Endothelial cell of umbilical vein (primary cell): ENCODE measurements around the gene SHLD2. TPM values are rescaled to one million over a fixed set of nuclear protein-coding genes. Genes with fewer than 3 reads are reported as not detected.
"Not testable (repeated sequence)": the region's sequence is repeated elsewhere in the genome, so short reads cannot be mapped to it uniquely, and the experiment has no call there.

Experiments
- BruUV-seq: library from RNA; stranded (reverse); fragments of 400-500 nt; replicated peaks from 2 replicates; lab custom pipeline; 2021; lab: Mats Ljungman, UMichigan
- CTCF ChIA-PET: fragments of 300-600, 350-600 bp; sonication (Branson Sonifier 250); formaldehyde crosslinking; loops from one replicate; lab custom pipeline; 2021; ENCODE audit warnings: antibody characterized with exemption, inconsistent platforms; lab: Charles Lee
- POLR2A ChIA-PET: fragments of 300-600, 350-600 bp; sonication (Branson Sonifier 250); formaldehyde crosslinking; loops from one replicate; lab custom pipeline; 2021; ENCODE audit warnings: antibody characterized with exemption, inconsistent platforms; lab: Charles Lee
- DNase-seq: peaks from one replicate; pipeline ENCODE4 v3.0.0-alpha.2; 2011; ENCODE audit warnings: low read depth, low spot score
- FAIRE-seq: peaks from 2 replicates; lab custom pipeline; 2011; peaks lifted over from hg19 to GRCh38; lab: Jason Lieb, UNC
- H2AFZ ChIP-seq: 2 replicates; pipeline ENCODE4 v1.6.0; 2012; ENCODE audit warnings: low read depth, low read length, control low read depth, inconsistent platforms
- H3K27ac ChIP-seq: 2 replicates; pipeline ENCODE4 v1.5.1; 2011; ENCODE audit warnings: low read depth, mild to moderate bottlenecking, control low read depth, low read length, moderate library complexity; ENCODE audit not compliant: insufficient read depth
- H3K27me3 ChIP-seq, 2 experiments: 2 replicates each; pipeline versions ENCODE4 v1.6.0 to v1.6.1; 2011; ENCODE audit warnings: low read length in 2 of 2, mixed read lengths in 1 of 2; ENCODE audit not compliant: control insufficient read depth in 2 of 2, insufficient read depth in 2 of 2
- H3K36me3 ChIP-seq, 2 experiments: 2 replicates in 1 of 2; 3 replicates in 1 of 2; pipeline ENCODE4 v1.5.1; 2011; ENCODE audit warnings: low read length in 2 of 2, mild to moderate bottlenecking in 1 of 2, moderate library complexity in 1 of 2; ENCODE audit not compliant: control insufficient read depth in 2 of 2, insufficient read depth in 2 of 2; ENCODE audit errors: extremely low read depth in 1 of 2
- H3K4me1 ChIP-seq: 3 replicates; pipeline ENCODE4 v1.5.1; 2011; ENCODE audit warnings: mild to moderate bottlenecking, low read length; ENCODE audit not compliant: control insufficient read depth, insufficient read depth; ENCODE audit errors: extremely low read depth
- H3K4me2 ChIP-seq: 2 replicates; pipeline ENCODE4 v1.6.1; 2011; ENCODE audit warnings: low read length, control low read depth, mixed read lengths; ENCODE audit not compliant: insufficient read depth
- H3K4me3 ChIP-seq, 3 experiments: fragments of 200-600 bp in 1 of 3; sonication (generic), shearing (Covaris generic) in 1 of 3; replicated peaks in 1 of 3; 2 replicates each; pipeline ENCODE4 v1.5.1; 2011 to 2016; ENCODE audit warnings: control low read depth in 3 of 3, low read length in 3 of 3, mild to moderate bottlenecking in 2 of 3, inconsistent platforms in 1 of 3, low read depth in 1 of 3, moderate library complexity in 1 of 3; ENCODE audit not compliant: insufficient read depth in 1 of 3
- H3K79me2 ChIP-seq: 2 replicates; pipeline ENCODE4 v1.6.0; 2012; ENCODE audit warnings: low read length, inconsistent platforms; ENCODE audit not compliant: control insufficient read depth, insufficient read depth
- H3K9ac ChIP-seq: replicated peaks from 2 replicates; pipeline ENCODE3; 2011; ENCODE audit warnings: low read length, control low read depth; ENCODE audit not compliant: insufficient read depth; ENCODE audit errors: extremely low read depth
- H3K9me1 ChIP-seq: replicated peaks from 3 replicates; pipeline ENCODE4 v1.6.0; 2011; ENCODE audit warnings: mild to moderate bottlenecking, low read length; ENCODE audit not compliant: control insufficient read depth, insufficient read depth; ENCODE audit errors: extremely low read depth
- H3K9me3 ChIP-seq: replicated peaks from 2 replicates; pipeline ENCODE4 v1.5.1; 2012; ENCODE audit warnings: low read length, inconsistent platforms; ENCODE audit not compliant: control insufficient read depth, insufficient read depth
- H4K20me1 ChIP-seq: replicated peaks from 2 replicates; pipeline ENCODE3; 2011; ENCODE audit warnings: mild to moderate bottlenecking, low read length; ENCODE audit not compliant: control insufficient read depth, insufficient read depth; ENCODE audit errors: extremely low read depth
- dilution Hi-C: fragments of 300-500 bp; cut with MboI; formaldehyde crosslinking; loops from one replicate; pipeline ENCODE4 v1.15.0; 2019; ENCODE audit warnings: low sequenced_read_pairs; ENCODE audit not compliant: extremely low pct_ligation_motif_present
- intact Hi-C: fragments of 100-400 bp; cut with micrococcal nuclease; formaldehyde crosslinking; loops from one replicate; pipeline ENCODE4 v1.10.0; 2022
- polyA plus RNA-seq, 4 experiments: library from polyadenylated mRNA; depleted of rRNA in 3 of 4; stranded (reverse) in 3 of 4; unstranded in 1 of 4; fragments of >200 nt; gene quantifications; 2 replicates each; pipeline versions ENCODE4 v1.2.1 to v1.2.3, GENCODE V29; 2011 to 2012; ENCODE audit warnings: missing spikeins in 1 of 4
- total RNA-seq: library from RNA; stranded (reverse); gene quantifications from 2 replicates; pipeline ENCODE4 v1.2.3, GENCODE V29; 2021

SHLD2 gene
- total and polyA plus RNA-seq, 2 donors (not counting 3 experiments of a cell fraction or from before 2014, with no cell fraction given) = 6.1 to 22.4 TPM

DNA sequence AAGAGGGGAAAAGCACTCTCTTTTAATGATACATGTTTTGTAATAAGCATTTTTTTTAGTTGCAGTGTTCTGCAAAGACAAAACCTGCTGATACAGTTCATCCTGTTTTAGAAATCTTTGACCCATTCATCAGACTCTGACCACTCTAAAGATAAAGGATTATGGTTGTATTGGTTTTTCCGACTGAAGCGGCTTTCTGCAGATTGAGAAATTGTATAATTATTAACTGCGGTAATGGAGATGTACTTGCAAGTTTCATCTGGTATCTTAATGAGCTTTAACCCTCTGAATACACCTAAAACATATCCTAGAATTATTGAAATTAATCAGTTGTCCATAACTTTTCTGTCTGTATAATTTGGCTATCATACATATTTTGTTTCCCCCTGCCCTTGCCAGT lies 50.6 kb downstream of the SHLD2 start:
- H3K9me1 ChIP-seq, DNase-seq, POLR2A ChIA-PET, dilution Hi-C loops, CTCF ChIA-PET, H3K9me3 ChIP-seq, H2AFZ ChIP-seq, H3K9ac ChIP-seq, H3K4me2 ChIP-seq, H3K4me3 ChIP-seq, BruUV-seq, H3K79me2 ChIP-seq, FAIRE-seq, H3K4me1 ChIP-seq, H3K36me3 ChIP-seq, H3K27me3 ChIP-seq, H4K20me1 ChIP-seq, H3K27ac ChIP-seq, intact Hi-C loops: not testable (repeated sequence)

DNA sequence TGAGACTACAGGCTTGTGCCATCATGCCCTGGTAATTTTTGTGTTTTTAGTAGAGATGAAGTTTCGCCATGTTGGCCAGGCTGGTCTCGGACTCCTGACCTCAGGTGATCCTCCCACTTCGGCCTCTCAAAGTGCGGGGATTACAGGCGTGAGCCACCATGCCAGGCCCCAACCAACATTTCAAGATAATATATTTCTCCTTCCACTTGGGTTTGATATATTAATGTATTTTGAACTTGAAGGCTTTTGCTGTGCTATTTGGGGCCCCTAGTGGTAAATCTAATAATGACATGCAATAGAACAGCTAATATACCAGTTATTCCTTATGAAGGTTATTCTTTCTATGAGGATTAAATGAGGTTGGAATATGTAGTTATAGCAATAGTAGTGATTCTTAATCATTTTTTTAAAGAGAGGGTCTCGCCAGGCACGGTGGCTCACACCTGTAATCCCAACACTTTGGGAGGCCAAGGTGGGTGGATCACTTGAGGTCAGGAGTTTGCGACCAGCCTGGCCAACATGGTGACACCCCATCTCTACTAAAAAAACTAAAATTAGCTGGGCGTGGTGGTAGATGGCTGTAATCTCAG lies 54.1 kb downstream of the SHLD2 start:
- H3K4me2 ChIP-seq, dilution Hi-C loops, H3K27ac ChIP-seq, H2AFZ ChIP-seq, H3K79me2 ChIP-seq, H3K9ac ChIP-seq, intact Hi-C loops, H3K4me3 ChIP-seq, H3K9me3 ChIP-seq, H3K4me1 ChIP-seq, H3K9me1 ChIP-seq, H3K27me3 ChIP-seq, BruUV-seq, H3K36me3 ChIP-seq, FAIRE-seq, H4K20me1 ChIP-seq, DNase-seq: not testable (repeated sequence)
- ChIA-PET CTCF (interaction anchor here (0.8 to 1.2 kb wide), 2 partner anchors 183 to 209 kb away, joined by 4 read pairs; no protein-coding TSS in a partner anchor), POLR2A (interaction anchor here (0.7 kb wide), 1 partner anchor 188 kb away, joined by 3 read pairs; no protein-coding TSS in a partner anchor)

DNA sequence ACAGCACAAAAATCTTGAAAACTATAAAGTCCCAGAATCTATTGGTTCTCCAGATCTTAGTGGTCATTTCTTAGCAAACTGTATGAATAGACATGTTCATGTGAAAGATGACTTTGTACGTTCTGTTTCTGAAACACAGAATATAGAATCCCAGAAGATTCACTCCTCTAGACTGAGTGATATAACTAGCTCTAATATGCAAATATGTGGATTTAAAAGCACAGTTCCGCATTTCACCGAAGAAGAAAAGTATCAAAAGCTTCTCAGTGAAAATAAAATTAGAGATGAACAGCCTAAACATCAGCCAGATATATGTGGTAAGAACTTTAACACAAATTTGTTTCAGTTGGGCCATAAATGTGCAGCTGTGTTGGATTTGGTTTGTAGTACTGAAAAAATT lies 56.5 kb downstream of the SHLD2 start:
- H3K36me3 ChIP-seq, POLR2A ChIA-PET, H3K4me3 ChIP-seq, H3K9me1 ChIP-seq, FAIRE-seq, H2AFZ ChIP-seq, dilution Hi-C loops, intact Hi-C loops, CTCF ChIA-PET, H3K27me3 ChIP-seq, H4K20me1 ChIP-seq, DNase-seq, H3K27ac ChIP-seq, H3K9me3 ChIP-seq, H3K79me2 ChIP-seq, H3K4me1 ChIP-seq, BruUV-seq, H3K4me2 ChIP-seq, H3K9ac ChIP-seq: not testable (repeated sequence)

DNA sequence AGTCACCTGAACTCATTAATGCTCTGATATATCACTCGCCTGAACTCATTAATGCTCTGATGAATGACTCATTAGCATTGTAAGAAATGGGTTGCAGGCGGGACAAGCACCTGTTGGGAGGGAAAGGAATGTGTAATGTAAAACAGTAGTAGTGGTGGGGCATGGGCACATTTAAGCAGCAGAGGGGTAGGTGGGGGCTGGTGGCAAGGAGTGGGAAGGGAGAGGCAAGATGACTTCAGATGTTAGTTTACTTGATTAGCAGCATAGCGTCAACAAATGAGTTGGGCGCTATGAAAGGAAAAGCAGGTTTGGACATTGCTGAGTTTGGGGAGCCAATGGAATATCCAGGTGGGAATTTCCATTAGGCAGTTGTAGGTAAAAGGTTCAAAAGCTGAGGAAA lies 61.8 kb downstream of the SHLD2 start:
- H3K4me2 ChIP-seq, H3K79me2 ChIP-seq, FAIRE-seq, H3K27me3 ChIP-seq, H3K9me3 ChIP-seq, POLR2A ChIA-PET, H3K4me3 ChIP-seq, BruUV-seq, intact Hi-C loops, H3K9ac ChIP-seq, H3K9me1 ChIP-seq, H3K4me1 ChIP-seq, H3K36me3 ChIP-seq, H3K27ac ChIP-seq, H4K20me1 ChIP-seq, DNase-seq, CTCF ChIA-PET, H2AFZ ChIP-seq, dilution Hi-C loops: not testable (repeated sequence)
